GM20000 (cell line): ENCODE data around the gene FHIT.

Source experiments
- DNase-seq: peaks from one replicate; pipeline ENCODE4 v3.0.0; 2012; ENCODE audit warnings: low spot score
- CTCF ChIP-seq: IDR thresholded peaks from 2 replicates; pipeline ENCODE4 v1.5.1; 2012; ENCODE audit warnings: mild to moderate bottlenecking, control low read depth; ENCODE audit errors: extremely low read depth, missing control alignments

FHIT gene

GRCh38 chr3:59920822-59921221, 1330.4 kb downstream of the FHIT start:
- no peak for DNase-seq
- TF ChIP-seq CTCF, result no peak

GRCh38 chr3:59919586-59919985, 1331.7 kb downstream of the FHIT start:
- TF ChIP-seq CTCF, result no peak
- DNase-seq, result no peak

GRCh38 chr3:59914251-59914650, 1337.0 kb downstream of the FHIT start:
- DNase-seq, result no peak
- TF ChIP-seq CTCF, result no peak

- DNase-seq, result no peak
- TF ChIP-seq CTCF, result no peak
Measured at GRCh38 chr3:59913645-59914044, 1337.6 kb downstream of the FHIT start.

GRCh38 chr3:59908701-59909100, 1342.6 kb downstream of the FHIT start:
- no peak for DNase-seq
- no peak for TF ChIP-seq CTCF

- no peak for DNase-seq
- no peak for TF ChIP-seq CTCF
Measured at GRCh38 chr3:59908280-59908679, 1343.0 kb downstream of the FHIT start.

- no peak for TF ChIP-seq CTCF
- DNase-seq, result no peak
Measured at GRCh38 chr3:59904296-59904695, 1347.0 kb downstream of the FHIT start.
